ENCODE measurements around the gene PIK3AP1. TPM values are rescaled to one million over a fixed set of nuclear protein-coding genes. Genes with fewer than 3 reads are reported as not detected.

The PIK3AP1 gene
- total and polyA plus RNA-seq, 2 of the 8 experiments (the other 6 are each of a cell fraction or from before 2014, with no cell fraction given) = 1.9 to 4.5 TPM

- H3K79me2 ChIP-seq (ENCODE audit: control insufficient read depth in 1 of 2, insufficient read depth in 2 of 2, low read length in 2 of 2) = no peaks in the 10 kb centered on the region
- no peak overlapping the region for H2BK12ac ChIP-seq (ENCODE audit: low read depth, low read length)
- H3K79me1 ChIP-seq (ENCODE audit: low read depth, low read length) = no peaks in the 10 kb centered on the region
- no peak overlapping the region for H2BK5ac ChIP-seq (ENCODE audit: low read depth, low read length)
- H3K27me3 ChIP-seq (replicated peaks in 1 of 4; ENCODE audit: control insufficient read depth in 3 of 4, extremely low read depth in 1 of 4, insufficient read depth in 3 of 4, low read length in 3 of 4) = no peaks in the 10 kb centered on the region
- no peak overlapping the region for H4K91ac ChIP-seq (replicated peaks; ENCODE audit: insufficient read length, low read length)
- H4K20me1 ChIP-seq (replicated peaks in 1 of 2; ENCODE audit: control insufficient read depth in 1 of 2, insufficient read depth in 2 of 2, low read length in 2 of 2) = no peaks in the 10 kb centered on the region
- no peak for FAIRE-seq
- ChIA-PET POLR2A (ENCODE audit: partially characterized antibody) (no interaction called here), CTCF (ENCODE audit: partially characterized antibody) (interaction anchor here (1.4 to 2.0 kb wide), 2 partner anchors 34 to 416 kb away, joined by 4 to 5 read pairs; no protein-coding TSS in a partner anchor)
- no peak overlapping the region for H2AFZ ChIP-seq (ENCODE audit: low read length)
- H3K4me1 ChIP-seq (replicated peaks in 1 of 4; ENCODE audit: control insufficient read depth in 3 of 4, insufficient read depth in 4 of 4, low read length in 3 of 4) = peaks cover 0 to 6% (median 2%) of the 10 kb centered on the region in 4 experiments; a peak in 3 of 7 replicates
- no peak overlapping the region for H3K4me3 ChIP-seq (ENCODE audit: extremely low read depth in 1 of 4, insufficient read depth in 2 of 4, low read depth in 3 of 4, low read length in 4 of 4)
- 85% methylated on average over 7 of the region's 7 CpGs; no CpG with 5 or more reads in 1 of the 2 experiments for WGBS, 2 experiments (ENCODE audit: extremely low coverage in 1 of 2, insufficient coverage in 1 of 2, insufficient read length in 1 of 2, insufficient replicate concordance in 2 of 2, low coverage in 1 of 2, low lambda C conversion rate in 2 of 2, missing lambda C conversion rate in 1 of 2)
- no peak overlapping the region for H2BK120ac ChIP-seq (replicated peaks; ENCODE audit: low read depth, low read length)
- H3K9me3 ChIP-seq (ENCODE audit: insufficient read depth in 2 of 2, low read depth in 1 of 2, low read length in 1 of 2) = no peaks in the 10 kb centered on the region
- H2AK5ac ChIP-seq (ENCODE audit: low read depth, low read length) = no peak overlapping the region
- H3K4me2 ChIP-seq (ENCODE audit: insufficient read depth in 1 of 2, low read depth in 2 of 2, low read length in 2 of 2) = no peak overlapping the region
- no peak overlapping the region for H2BK20ac ChIP-seq (ENCODE audit: low read length)
- H3K23ac ChIP-seq (ENCODE audit: insufficient read length) = no peak overlapping the region
- H3K4ac ChIP-seq (replicated peaks; ENCODE audit: insufficient read length, low read depth, low read length) = no peak overlapping the region
- H3K23me2 ChIP-seq (ENCODE audit: low read depth, low read length) = no peaks in the 10 kb centered on the region
- H3K9ac ChIP-seq (replicated peaks in 1 of 4; ENCODE audit: extremely low read depth in 1 of 4, low read depth in 3 of 4, low read length in 3 of 4) = no peak overlapping the region
- no peak overlapping the region for H3K14ac ChIP-seq (ENCODE audit: insufficient read length)
- TF ChIP-seq RBBP5 (IDR thresholded peaks at IDR 0.05; ENCODE audit: borderline replicate concordance, low read depth, low read length) = no peak
- TF ChIP-seq HDAC6 (IDR thresholded peaks at IDR 0.05; ENCODE audit: low read depth, low read length) = no peak
- no peak for TF ChIP-seq ASH2L (IDR thresholded peaks at IDR 0.05; ENCODE audit: low read length)
- TF ChIP-seq TAF1 (IDR thresholded peaks at IDR 0.05; ENCODE audit: low read depth, low read length) = no peak
- no peak for TF ChIP-seq CHD1 (IDR thresholded peaks at IDR 0.05; ENCODE audit: low read depth, low read length)
- TF ChIP-seq TEAD4 (IDR thresholded peaks at IDR 0.05; ENCODE audit: low read depth, low read length) = no peak
- no peak for TF ChIP-seq SIRT6 (IDR thresholded peaks at IDR 0.05; ENCODE audit: low read length)
- TF ChIP-seq GABPA (IDR thresholded peaks at IDR 0.05; ENCODE audit: borderline replicate concordance, insufficient read depth, low read length) = no peak
- no peak for TF ChIP-seq EZH2 (IDR thresholded peaks at IDR 0.05; ENCODE audit: low read depth, low read length, severe bottlenecking)
- H4K8ac ChIP-seq (ENCODE audit: extremely low read depth, insufficient read depth, low read length) = peak overlapping the region; percentile 29; the same call in 1 of the 2 replicates
- no peak overlapping the region for H4K5ac ChIP-seq (ENCODE audit: insufficient read length, low read depth, low read length)
- H3K56ac ChIP-seq (replicated peaks; ENCODE audit: insufficient read length, low read depth, low read length) = no peak overlapping the region
- H2BK15ac ChIP-seq (ENCODE audit: low read length) = no peak overlapping the region
- no peaks in the 10 kb centered on the region for H3K36me3 ChIP-seq (ENCODE audit: control insufficient read depth in 2 of 4, insufficient read depth in 4 of 4, low read length in 3 of 4)
- no peak overlapping the region for H3K18ac ChIP-seq (ENCODE audit: extremely low read depth, low read length)
- H3K27ac ChIP-seq (ENCODE audit: low read depth, low read length) = no peak overlapping the region
- no peak for DNase-seq (ENCODE audit: low read depth in 1 of 2, low spot score in 2 of 2)
These were observed 110.8 kb downstream of the PIK3AP1 start for GRCh38 chr10:96609510-96609909.

Data from H1 (cell line).